ENCODE measurements around the gene WIPF3.

DNA sequence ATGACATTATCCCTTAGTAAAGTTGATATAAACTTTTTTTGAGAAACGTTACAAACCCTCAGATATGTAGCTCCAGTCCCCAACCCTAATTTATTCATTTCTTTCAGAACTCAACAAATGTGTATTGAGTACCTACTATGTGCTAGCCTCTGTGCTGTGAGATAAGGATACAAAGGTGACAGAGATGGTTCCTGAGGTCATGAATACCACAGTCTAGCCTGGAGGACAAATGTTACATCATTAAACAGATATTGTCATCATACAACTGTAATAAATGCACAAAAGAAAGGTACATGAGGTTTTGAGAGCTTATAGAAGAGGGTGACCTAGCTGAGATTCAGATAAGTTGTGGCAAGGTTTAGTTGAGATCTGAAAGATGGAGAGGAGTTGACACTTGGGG is 4.4 kb upstream of the WIPF3 start:
- TF ChIP-seq, protein P1, sequence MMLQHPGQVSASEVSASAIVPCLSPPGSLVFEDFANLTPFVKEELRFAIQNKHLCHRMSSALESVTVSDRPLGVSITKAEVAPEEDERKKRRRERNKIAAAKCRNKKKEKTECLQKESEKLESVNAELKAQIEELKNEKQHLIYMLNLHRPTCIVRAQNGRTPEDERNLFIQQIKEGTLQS (IDR thresholded peaks at IDR 0.05; ENCODE audit: borderline replicate concordance, extremely low read depth, low read depth, low read length): no peak
- TF ChIP-seq POLR2A (IDR thresholded peaks at IDR 0.05; ENCODE audit: low read depth, low read length) (no peak), ZNF217 (IDR thresholded peaks at IDR 0.05) (no peak), RFX5 (IDR thresholded peaks at IDR 0.05; ENCODE audit: low read depth, low read length) (no peak)
- TF ChIP-seq, protein P2, sequence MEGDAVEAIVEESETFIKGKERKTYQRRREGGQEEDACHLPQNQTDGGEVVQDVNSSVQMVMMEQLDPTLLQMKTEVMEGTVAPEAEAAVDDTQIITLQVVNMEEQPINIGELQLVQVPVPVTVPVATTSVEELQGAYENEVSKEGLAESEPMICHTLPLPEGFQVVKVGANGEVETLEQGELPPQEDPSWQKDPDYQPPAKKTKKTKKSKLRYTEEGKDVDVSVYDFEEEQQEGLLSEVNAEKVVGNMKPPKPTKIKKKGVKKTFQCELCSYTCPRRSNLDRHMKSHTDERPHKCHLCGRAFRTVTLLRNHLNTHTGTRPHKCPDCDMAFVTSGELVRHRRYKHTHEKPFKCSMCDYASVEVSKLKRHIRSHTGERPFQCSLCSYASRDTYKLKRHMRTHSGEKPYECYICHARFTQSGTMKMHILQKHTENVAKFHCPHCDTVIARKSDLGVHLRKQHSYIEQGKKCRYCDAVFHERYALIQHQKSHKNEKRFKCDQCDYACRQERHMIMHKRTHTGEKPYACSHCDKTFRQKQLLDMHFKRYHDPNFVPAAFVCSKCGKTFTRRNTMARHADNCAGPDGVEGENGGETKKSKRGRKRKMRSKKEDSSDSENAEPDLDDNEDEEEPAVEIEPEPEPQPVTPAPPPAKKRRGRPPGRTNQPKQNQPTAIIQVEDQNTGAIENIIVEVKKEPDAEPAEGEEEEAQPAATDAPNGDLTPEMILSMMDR (IDR thresholded peaks at IDR 0.05 in 2 of 3, conservative IDR thresholded peaks at IDR 0.05 in 1 of 3; ENCODE audit: control insufficient read depth in 2 of 3, extremely low read depth in 1 of 3, insufficient read depth in 1 of 3, low read depth in 3 of 3, low read length in 3 of 3): no peak

All from GM12878 (cell line).